ENCODE data around the gene DNAJC18. TPM values are rescaled to one million over a fixed set of nuclear protein-coding genes. Genes with fewer than 3 reads are reported as not detected.
A peak's percentile ranks its signal among the peaks of the same experiment; 100 is the strongest.

DNAJC18 gene
- total and polyA plus RNA-seq, 7 experiments from 2014 or later, result 2.2 to 9.7 (median 4.9) TPM

- H3K36me3 Mint-ChIP-seq, result peaks cover 4 to 6% (median 5%) of the 10 kb centered on the region in 5 donors
- no peaks in the 10 kb centered on the region for H3K9me3 ChIP-seq (ENCODE audit: control insufficient read depth in 2 of 3, low read length in 3 of 3)
- DNase-seq (no peak), ATAC-seq (no peak)
- peak overlapping the region in 1 of 10 donors; percentile 27 for H3K4me3 Mint-ChIP-seq
- intact Hi-C loops (cut with micrococcal nuclease), result loop anchor here (5.0 kb wide), 2 partner anchors 1001 to 1064 kb away; partner anchors contain the start of genes FAM53C (in 2 of the 2) and ANKHD1 (in 1 of the 2)
- peak overlapping the region in 1 of 9 donors; percentile 79 for H3K27ac Mint-ChIP-seq
- no peaks in the 10 kb centered on the region for H3K27me3 ChIP-seq (ENCODE audit: control insufficient read depth in 2 of 2, insufficient read depth in 2 of 2, low read length in 2 of 2)
- no peak overlapping the region for H3K27ac ChIP-seq (ENCODE audit: low read depth, low read length)
- POLR2A ChIA-PET, result interaction anchor here (1.0 to 3.2 kb wide), 3 partner anchors 60 to 159 kb away, joined by 3 to 20 read pairs (median 4); partner anchors contain the start of genes PAIP2 and UBE2D2
- CTCF ChIA-PET, result interaction anchor here (0.6 to 2.2 kb wide), 3 partner anchors 21 to 1047 kb away, joined by 3 to 7 read pairs (median 3); no protein-coding TSS in a partner anchor
- no peak overlapping the region for H3K4me3 ChIP-seq (ENCODE audit: low read length)
- H3K27me3 Mint-ChIP-seq, result no peaks in the 10 kb centered on the region
- peaks cover 21 to 43% (median 25%) of the 10 kb centered on the region in 7 donors for H3K4me1 Mint-ChIP-seq
- no peaks in the 10 kb centered on the region for H3K36me3 ChIP-seq (ENCODE audit: control insufficient read depth in 2 of 3, insufficient read depth in 3 of 3, low read length in 3 of 3)
- H3K9me3 Mint-ChIP-seq, result no peaks in the 10 kb centered on the region
- H3K4me1 ChIP-seq (ENCODE audit: control insufficient read depth in 2 of 2, insufficient read depth in 2 of 2, low read length in 2 of 2), result peaks cover 14 to 16% of the 10 kb centered on the region in 2 donors
Measured at GRCh38 chr5:139401546-139401945, 37.8 kb downstream of the DNAJC18 start.

DNA sequence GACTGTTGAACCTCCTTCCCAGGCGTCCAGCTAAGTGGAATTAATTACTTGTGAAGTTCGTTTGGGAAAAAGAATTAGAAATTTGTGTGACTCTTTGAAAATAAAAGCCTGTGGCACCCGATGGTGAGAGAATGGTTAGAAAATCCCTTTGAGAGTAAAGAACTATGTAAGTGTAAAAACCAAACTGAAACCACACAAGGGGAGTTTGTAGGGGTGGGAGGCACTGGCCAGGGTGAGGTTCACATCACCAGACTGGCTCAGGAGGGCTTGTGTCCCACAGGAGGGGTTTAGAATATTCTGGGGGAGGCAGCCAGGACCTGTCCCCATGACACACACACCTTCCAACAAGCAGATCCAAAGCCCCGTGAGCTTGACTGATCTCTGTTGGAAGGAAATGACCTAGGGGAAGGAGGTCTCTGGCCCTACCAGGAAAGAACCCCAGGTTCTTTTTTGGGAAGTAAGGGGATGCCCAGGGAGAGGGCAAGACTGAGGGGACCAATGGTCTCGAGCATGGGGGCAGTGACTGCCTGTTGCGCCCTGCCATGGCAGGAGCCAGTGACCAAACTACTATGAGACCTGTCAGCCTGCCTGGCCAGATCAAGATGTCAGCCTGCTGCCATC lies 39.7 kb downstream of the DNAJC18 start:
- POLR2A ChIA-PET, result no interaction called here

GRCh38 chr5:139397921-139398320 lies 41.4 kb downstream of the DNAJC18 start:
- no peak for DNase-seq
- Histone ChIP-seq H3K4me1 (ENCODE audit: control insufficient read depth in 2 of 2, insufficient read depth in 2 of 2, low read length in 2 of 2) (peaks cover 5 to 6% of the 10 kb centered on the region in 2 donors), H3K36me3 (ENCODE audit: control insufficient read depth in 2 of 3, insufficient read depth in 3 of 3, low read length in 3 of 3) (peaks cover 0 to 3% (median 0%) of the 10 kb centered on the region in 3 experiments), H3K27ac (ENCODE audit: low read depth, low read length) (no peak overlapping the region), H3K4me3 (ENCODE audit: low read length) (no peak overlapping the region), H3K27me3 (ENCODE audit: control insufficient read depth in 2 of 2, insufficient read depth in 2 of 2, low read length in 2 of 2) (no peaks in the 10 kb centered on the region), H3K9me3 (ENCODE audit: control insufficient read depth in 2 of 3, low read length in 3 of 3) (no peaks in the 10 kb centered on the region)
- Mint-ChIP-seq H3K4me1 (peaks cover 2 to 34% (median 10%) of the 10 kb centered on the region in 7 donors), H3K9me3 (no peaks in the 10 kb centered on the region), H3K27me3 (no peaks in the 10 kb centered on the region), H3K36me3 (peaks cover 4 to 7% (median 5%) of the 10 kb centered on the region in 5 donors), H3K4me3 (no peak overlapping the region), H3K27ac (no peak overlapping the region)
- CTCF ChIA-PET, result no interaction called here
- POLR2A ChIA-PET, result interaction anchor here (1.3 kb wide), 1 partner anchor 9 kb away, joined by 3 read pairs; no protein-coding TSS in a partner anchor
- intact Hi-C loops (cut with micrococcal nuclease), result loop anchor here in 1 of 2 donors (10.0 kb wide), 1 partner anchor 933 kb away; the partner anchor contains the start of gene EGR1
- no peak for ATAC-seq

More for the DNA sequence above, 39.7 kb downstream of the DNAJC18 start:
- H3K9me3 ChIP-seq (ENCODE audit: control insufficient read depth in 2 of 3, low read length in 3 of 3), result no peaks in the 10 kb centered on the region
- no peaks in the 10 kb centered on the region for H3K27me3 Mint-ChIP-seq
- no peaks in the 10 kb centered on the region for H3K27me3 ChIP-seq (ENCODE audit: control insufficient read depth in 2 of 2, insufficient read depth in 2 of 2, low read length in 2 of 2)
- H3K4me1 ChIP-seq (ENCODE audit: control insufficient read depth in 2 of 2, insufficient read depth in 2 of 2, low read length in 2 of 2), result peaks cover 10 to 13% of the 10 kb centered on the region in 2 donors
- intact Hi-C loops (cut with micrococcal nuclease), result loop anchor here (5.0 to 10.0 kb wide), 3 partner anchors 935 to 1062 kb away; partner anchors contain the start of genes FAM53C (in 2 of the 2), ANKHD1 (in 1 of the 2) and EGR1 (in 1 of the 2)
- H3K36me3 Mint-ChIP-seq, result peaks cover 4 to 7% (median 5%) of the 10 kb centered on the region in 5 donors
- peaks cover 15 to 47% (median 24%) of the 10 kb centered on the region in 7 donors for H3K4me1 Mint-ChIP-seq
- no peaks in the 10 kb centered on the region for H3K36me3 ChIP-seq (ENCODE audit: control insufficient read depth in 2 of 3, insufficient read depth in 3 of 3, low read length in 3 of 3)
- ATAC-seq, result no peak
- peak overlapping the region in 1 of 9 donors; percentile 38 for H3K27ac Mint-ChIP-seq
- CTCF ChIA-PET, result interaction anchor here (0.6 to 1.4 kb wide), 2 partner anchors 15 to 163 kb away, joined by 3 read pairs; no protein-coding TSS in a partner anchor
- DNase-seq, result no peak
- no peak overlapping the region for H3K4me3 Mint-ChIP-seq
- H3K4me3 ChIP-seq (ENCODE audit: low read length), result no peak overlapping the region
- no peak overlapping the region for H3K27ac ChIP-seq (ENCODE audit: low read depth, low read length)
- H3K9me3 Mint-ChIP-seq, result no peaks in the 10 kb centered on the region

- H3K4me1 Mint-ChIP-seq, result peaks cover 2 to 31% (median 12%) of the 10 kb centered on the region in 7 donors
- H3K9me3 ChIP-seq (ENCODE audit: control insufficient read depth in 2 of 3, low read length in 3 of 3), result no peaks in the 10 kb centered on the region
- peaks cover 4 to 9% (median 5%) of the 10 kb centered on the region in 5 donors for H3K36me3 Mint-ChIP-seq
- H3K4me1 ChIP-seq (ENCODE audit: control insufficient read depth in 2 of 2, insufficient read depth in 2 of 2, low read length in 2 of 2), result peaks cover 5 to 8% of the 10 kb centered on the region in 2 donors
- no peaks in the 10 kb centered on the region for H3K27me3 Mint-ChIP-seq
- no peak overlapping the region for H3K4me3 ChIP-seq (ENCODE audit: low read length)
- no peaks in the 10 kb centered on the region for H3K27me3 ChIP-seq (ENCODE audit: control insufficient read depth in 2 of 2, insufficient read depth in 2 of 2, low read length in 2 of 2)
- H3K36me3 ChIP-seq (ENCODE audit: control insufficient read depth in 2 of 3, insufficient read depth in 3 of 3, low read length in 3 of 3), result peaks cover 0 to 6% (median 0%) of the 10 kb centered on the region in 3 experiments
- no peak for DNase-seq
- H3K9me3 Mint-ChIP-seq, result no peaks in the 10 kb centered on the region
- intact Hi-C loops (cut with micrococcal nuclease), result loop anchor here in 1 of 2 donors (10.0 kb wide), 1 partner anchor 932 kb away; the partner anchor contains the start of gene EGR1
- peak overlapping the region in 1 of 9 donors; percentile 57 for H3K27ac Mint-ChIP-seq
- ChIA-PET CTCF (no interaction called here), POLR2A (interaction anchor here (0.6 to 1.2 kb wide), 2 partner anchors 15 to 18 kb away, joined by 3 read pairs; no protein-coding TSS in a partner anchor)
- no peak overlapping the region for H3K4me3 Mint-ChIP-seq
- ATAC-seq, result no peak
- no peak overlapping the region for H3K27ac ChIP-seq (ENCODE audit: low read depth, low read length)
Measured at GRCh38 chr5:139396691-139397090, 42.6 kb downstream of the DNAJC18 start.

DNA sequence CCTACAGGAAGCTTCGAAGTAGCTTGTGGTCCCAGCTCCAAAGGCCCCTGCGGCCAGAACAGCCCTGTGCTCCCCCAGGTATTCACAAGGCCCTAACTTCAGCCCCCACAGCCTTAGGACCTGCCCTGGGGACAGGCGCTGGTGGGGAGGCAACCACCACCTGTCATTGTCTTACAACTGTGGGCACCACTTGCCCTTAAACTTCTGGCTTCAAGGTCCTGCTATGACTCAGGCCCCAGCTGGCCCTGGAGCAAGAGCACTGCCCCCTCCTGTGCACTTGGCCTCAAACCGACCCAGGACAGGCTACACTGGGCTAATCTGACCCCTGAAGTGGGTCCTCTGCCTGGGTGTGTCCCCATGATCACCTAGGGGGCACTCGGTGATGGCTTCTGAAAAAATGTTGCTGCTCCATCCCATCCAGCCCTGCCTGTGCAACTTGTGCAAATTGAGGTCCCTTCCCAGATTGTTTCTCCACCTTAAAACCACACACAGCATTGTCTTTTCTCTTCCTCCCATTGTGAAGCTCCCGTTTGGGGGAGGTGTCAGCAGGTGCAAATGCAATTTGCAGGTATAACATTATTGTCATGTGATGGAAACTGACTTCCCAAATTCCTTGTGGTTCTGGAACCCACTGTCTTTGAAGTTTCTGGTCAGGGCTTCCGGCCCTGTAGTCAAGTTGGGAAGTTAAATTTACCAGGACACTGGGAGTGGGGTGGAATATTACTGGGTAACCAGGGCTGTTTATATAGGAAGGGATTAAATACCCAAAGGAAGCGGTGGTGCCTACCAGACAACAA lies 43.3 kb downstream of the DNAJC18 start:
- POLR2A ChIA-PET, result interaction anchor here (0.6 to 1.2 kb wide), 4 partner anchors 8 to 18 kb away, joined by 3 to 4 read pairs (median 3); partner anchors contain the start of gene SPATA24
- intact Hi-C loops (cut with micrococcal nuclease), result loop anchor here in 1 of 2 donors (10.0 kb wide), 1 partner anchor 931 kb away; the partner anchor contains the start of gene EGR1
- no peaks in the 10 kb centered on the region for H3K27me3 ChIP-seq (ENCODE audit: control insufficient read depth in 2 of 2, insufficient read depth in 2 of 2, low read length in 2 of 2)

More for the DNA sequence above, 43.3 kb downstream of the DNAJC18 start:
- Histone ChIP-seq H3K4me1 (ENCODE audit: control insufficient read depth in 2 of 2, insufficient read depth in 2 of 2, low read length in 2 of 2) (peaks cover 5 to 15% of the 10 kb centered on the region in 2 donors), H3K27ac (ENCODE audit: low read depth, low read length) (no peak overlapping the region), H3K36me3 (ENCODE audit: control insufficient read depth in 2 of 3, insufficient read depth in 3 of 3, low read length in 3 of 3) (peaks cover 0 to 6% (median 0%) of the 10 kb centered on the region in 3 experiments), H3K4me3 (ENCODE audit: low read length) (no peak overlapping the region), H3K9me3 (ENCODE audit: control insufficient read depth in 2 of 3, low read length in 3 of 3) (no peaks in the 10 kb centered on the region)
- CTCF ChIA-PET, result no interaction called here
- peaks cover 8 to 37% (median 18%) of the 10 kb centered on the region in 7 donors for H3K4me1 Mint-ChIP-seq
- no peak for ATAC-seq
- H3K9me3 Mint-ChIP-seq, result no peaks in the 10 kb centered on the region
- peak overlapping the region in 2 of 9 donors; percentile 57 to 78 for H3K27ac Mint-ChIP-seq
- no peak for DNase-seq
- H3K4me3 Mint-ChIP-seq, result peak overlapping the region in 5 of 10 donors; percentile 15 to 58 (median 40)
- peaks cover 4 to 7% (median 5%) of the 10 kb centered on the region in 5 donors for H3K36me3 Mint-ChIP-seq
- H3K27me3 Mint-ChIP-seq, result no peaks in the 10 kb centered on the region
